H9 (cell line): ENCODE results near the gene TSPAN5. TPM values are rescaled to one million over a fixed set of nuclear protein-coding genes. Genes with fewer than 3 reads are reported as not detected.

ENCODE experiments used
- DNase-seq: peaks from one replicate; pipeline ENCODE4 v3.0.0-alpha.2; 2017
- H2AFZ ChIP-seq: one replicate; pipeline ENCODE4 v1.6.1; 2013; ENCODE audit warnings: mild to moderate bottlenecking, low read length, control low read depth, moderate library complexity
- H2AK5ac ChIP-seq: 2 replicates; pipeline ENCODE4 v1.6.1; 2013; ENCODE audit warnings: low read length, control low read depth, mixed read lengths; ENCODE audit not compliant: insufficient read length
- H2BK120ac ChIP-seq: one replicate; pipeline ENCODE4 v1.6.1; 2013; ENCODE audit warnings: low read depth, mild to moderate bottlenecking, low read length, control low read depth, inconsistent platforms; ENCODE audit not compliant: poor library complexity, severe bottlenecking
- H2BK12ac ChIP-seq: 2 replicates; pipeline ENCODE4 v1.6.1; 2013; ENCODE audit warnings: low read length, control low read depth, mixed read lengths, low read depth; ENCODE audit not compliant: insufficient read length
- H2BK15ac ChIP-seq: 2 replicates; pipeline ENCODE4 v1.6.1; 2013; ENCODE audit warnings: low read depth, low read length, control low read depth
- H2BK20ac ChIP-seq: one replicate; pipeline ENCODE4 v1.6.1; 2013; ENCODE audit warnings: low read depth, mild to moderate bottlenecking, low read length, control low read depth, inconsistent platforms; ENCODE audit not compliant: poor library complexity, severe bottlenecking
- H2BK5ac ChIP-seq: 2 replicates; pipeline ENCODE4 v1.6.1; 2013; ENCODE audit warnings: low read length, control low read depth, mixed read lengths; ENCODE audit not compliant: insufficient read length
- H3K14ac ChIP-seq: 2 replicates; pipeline ENCODE4 v1.6.1; 2013; ENCODE audit warnings: low read length, control low read depth; ENCODE audit not compliant: insufficient read depth
- H3K18ac ChIP-seq: 2 replicates; pipeline ENCODE4 v1.6.1; 2013; ENCODE audit warnings: low read depth, mild to moderate bottlenecking, mixed read lengths, low read length, control low read depth; ENCODE audit not compliant: insufficient read length
- H3K23ac ChIP-seq: 2 replicates; pipeline ENCODE4 v1.6.1; 2013; ENCODE audit warnings: low read length, control low read depth, mixed read lengths, low read depth; ENCODE audit not compliant: insufficient read length
- H3K23me2 ChIP-seq: 2 replicates; pipeline ENCODE4 v1.6.1; 2013; ENCODE audit warnings: low read depth, mild to moderate bottlenecking, mixed read lengths, low read length, control low read depth; ENCODE audit not compliant: insufficient read length, poor library complexity, severe bottlenecking
- H3K27ac ChIP-seq: 2 replicates; pipeline ENCODE4 v1.5.1; 2013; ENCODE audit warnings: low read length, control low read depth, mixed read lengths, low read depth; ENCODE audit not compliant: insufficient read length
- H3K27me3 ChIP-seq: 2 replicates; pipeline ENCODE4 v1.6.1; 2013; ENCODE audit warnings: low read length, control low read depth, inconsistent platforms; ENCODE audit not compliant: insufficient read depth
- H3K4ac ChIP-seq: 2 replicates; pipeline ENCODE4 v1.6.1; 2013; ENCODE audit warnings: low read depth, mild to moderate bottlenecking, control low read depth, inconsistent platforms, low read length, moderate library complexity
- H3K4me1 ChIP-seq: 2 replicates; pipeline ENCODE4 v1.6.1; 2013; ENCODE audit warnings: low read length, control low read depth, inconsistent platforms; ENCODE audit not compliant: insufficient read depth
- H3K4me2 ChIP-seq: 2 replicates; pipeline ENCODE4 v1.6.1; 2013; ENCODE audit warnings: low read length, control low read depth, mixed read lengths; ENCODE audit not compliant: insufficient read length, insufficient read depth
- H3K56ac ChIP-seq: 2 replicates; pipeline ENCODE4 v1.6.1; 2013; ENCODE audit warnings: low read depth, mild to moderate bottlenecking, mixed read lengths, low read length, control low read depth; ENCODE audit not compliant: insufficient read length
- H3K79me1 ChIP-seq: 2 replicates; pipeline ENCODE4 v1.6.1; 2013; ENCODE audit warnings: low read depth, mild to moderate bottlenecking, moderate library complexity, low read length, control low read depth, inconsistent platforms; ENCODE audit not compliant: insufficient read depth, poor library complexity, severe bottlenecking
- H3K79me2 ChIP-seq: 2 replicates; pipeline ENCODE4 v1.6.1; 2013; ENCODE audit warnings: low read length, control low read depth, inconsistent platforms; ENCODE audit not compliant: insufficient read depth
- H3K9ac ChIP-seq: 2 replicates; pipeline ENCODE4 v1.6.1; 2013; ENCODE audit warnings: low read length, control low read depth, mixed read lengths; ENCODE audit not compliant: insufficient read length; ENCODE audit errors: extremely low read depth
- H3K9me3 ChIP-seq: one replicate; pipeline ENCODE4 v1.6.1; 2013; ENCODE audit warnings: low read depth, low read length, inconsistent platforms; ENCODE audit not compliant: control insufficient read depth
- H3T11ph ChIP-seq: one replicate; pipeline ENCODE4 v1.6.1; 2013; ENCODE audit warnings: mild to moderate bottlenecking, low read length, control low read depth, inconsistent platforms
- H4K20me1 ChIP-seq: one replicate; pipeline ENCODE4 v1.6.1; 2013; ENCODE audit not compliant: control insufficient read depth, insufficient read length, insufficient read depth
- H4K5ac ChIP-seq: 2 replicates; pipeline ENCODE4 v1.6.1; 2013; ENCODE audit warnings: low read depth, mild to moderate bottlenecking, mixed read lengths, low read length, control low read depth; ENCODE audit not compliant: insufficient read length
- H4K8ac ChIP-seq: replicated peaks from 2 replicates; pipeline ENCODE4 v1.6.1; 2013; ENCODE audit warnings: low read length, control low read depth, mixed read lengths, low read depth; ENCODE audit not compliant: insufficient read length
- H4K91ac ChIP-seq: 2 replicates; pipeline ENCODE4 v1.6.1; 2013; ENCODE audit warnings: low read depth, mild to moderate bottlenecking, moderate library complexity, mixed read lengths, low read length, control low read depth; ENCODE audit not compliant: insufficient read length
- H3K27ac Mint-ChIP-seq, 3 experiments: 2 replicates in 2 of 3; 3 replicates in 1 of 3; pipeline ENCODE4 v1.8.0; 2020 to 2021; ENCODE audit warnings: mixed read lengths in 3 of 3, mild to moderate bottlenecking in 1 of 3, moderate library complexity in 1 of 3
- H3K27me3 Mint-ChIP-seq: 2 replicates; pipeline ENCODE4 v1.8.0; 2021; ENCODE audit warnings: low read depth, mild to moderate bottlenecking, moderate library complexity, mixed read lengths
- H3K36me3 Mint-ChIP-seq, 3 experiments: 2 replicates in 2 of 3; 3 replicates in 1 of 3; pipeline ENCODE4 v1.8.0; 2020 to 2021; ENCODE audit warnings: low read depth in 3 of 3, mixed read lengths in 3 of 3; ENCODE audit not compliant: insufficient read depth in 1 of 3
- H3K4me1 Mint-ChIP-seq, 2 experiments: 2 replicates each; pipeline ENCODE4 v1.8.0; 2020; ENCODE audit warnings: mixed read lengths in 2 of 2
- H3K4me3 Mint-ChIP-seq, 2 experiments: 2 replicates in 1 of 2; 3 replicates in 1 of 2; pipeline ENCODE4 v1.8.0; 2020 to 2021; ENCODE audit warnings: mild to moderate bottlenecking in 2 of 2, mixed read lengths in 2 of 2, moderate library complexity in 1 of 2
- H3K9me3 Mint-ChIP-seq, 2 experiments: 2 replicates in 1 of 2; 3 replicates in 1 of 2; pipeline ENCODE4 v1.8.0; 2020; ENCODE audit warnings: mild to moderate bottlenecking in 2 of 2, mixed read lengths in 2 of 2, moderate library complexity in 1 of 2
- CTCF ChIP-seq: fragments of 200-600 bp; sonication (generic); conservative IDR thresholded peaks from 3 replicates; pipeline ENCODE4 v1.8.0; 2021; ENCODE audit warnings: antibody characterized with exemption, mild to moderate bottlenecking
- WGBS: extraction: QIAGEN DNeasy Blood & Tissue Kit; methylation state at CpG from one replicate; pipeline ENCODE4 v1.1.7; 2013; ENCODE audit warnings: missing lambda C conversion rate, low lambda C conversion rate, mixed read lengths; ENCODE audit not compliant: insufficient read length; ENCODE audit errors: extremely low coverage; 5-methylcytosine and 5-hydroxymethylcytosine counted together
- total RNA-seq: library from RNA; stranded (reverse); gene quantifications from 2 replicates; pipeline ENCODE4 v1.2.1, GENCODE V29; 2021

The TSPAN5 gene
- total RNA-seq, 1 experiment from 2014 or later: 7.0 TPM

DNA sequence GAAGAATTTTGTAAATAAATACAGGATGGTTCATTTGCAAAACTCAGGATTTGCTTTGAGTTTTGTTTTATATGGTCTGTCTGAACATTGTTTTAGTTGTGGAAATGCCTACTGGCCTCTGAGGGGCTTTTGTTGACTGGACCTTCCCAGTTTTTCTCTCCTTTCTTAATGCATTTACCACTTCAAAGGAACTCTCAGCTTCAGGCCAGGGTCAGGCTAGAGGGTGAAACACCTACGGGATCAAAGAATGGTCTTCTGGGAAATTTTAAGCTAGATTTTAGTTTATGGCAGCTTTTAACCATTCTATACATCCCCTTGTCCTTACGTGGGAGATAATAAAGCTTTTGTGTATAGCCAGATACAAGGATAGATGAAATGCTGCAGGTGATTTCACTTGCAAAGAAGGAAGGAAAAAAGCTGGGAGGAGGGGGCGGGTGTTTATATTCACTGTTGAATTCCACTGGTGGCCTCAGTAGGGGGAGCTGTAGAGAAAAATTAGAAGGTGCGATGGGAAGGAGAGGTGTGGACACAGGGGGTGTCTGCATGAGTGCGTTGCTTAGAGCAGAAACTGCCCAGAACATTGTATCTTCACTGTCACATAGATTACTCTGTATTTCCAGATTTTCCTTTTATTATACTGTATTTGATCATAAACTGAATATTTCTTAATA is 151.8 kb downstream of the TSPAN5 start:
- no peaks in the 10 kb centered on the region for H3K23me2 ChIP-seq
- no peak overlapping the region for H3K27ac ChIP-seq
- peaks cover 0 to 4% (median 0%) of the 10 kb centered on the region in 3 experiments; a peak in 1 of 7 replicates for H3K36me3 Mint-ChIP-seq
- no peaks in the 10 kb centered on the region for H4K20me1 ChIP-seq
- no peaks in the 10 kb centered on the region; the same call in 1 of the 2 replicates for H3K4me1 ChIP-seq
- no peak overlapping the region for H4K91ac ChIP-seq
- H3K27me3 Mint-ChIP-seq: no peaks in the 10 kb centered on the region
- no peak overlapping the region for H3T11ph ChIP-seq
- H3K4me1 Mint-ChIP-seq: peaks cover 11 to 17% of the 10 kb centered on the region in 2 experiments
- H3K4ac ChIP-seq: no peak overlapping the region
- H2AK5ac ChIP-seq: no peak overlapping the region
- H3K9me3 Mint-ChIP-seq: no peaks in the 10 kb centered on the region
- no peak overlapping the region for H2BK120ac ChIP-seq
- no peak overlapping the region for H3K9ac ChIP-seq
- no peak overlapping the region for H2BK12ac ChIP-seq
- no peak overlapping the region for H3K4me2 ChIP-seq
- H2BK15ac ChIP-seq: no peak overlapping the region
- no peak overlapping the region for H3K56ac ChIP-seq
- H3K27me3 ChIP-seq: no peaks in the 10 kb centered on the region
- no peak overlapping the region for H3K14ac ChIP-seq
- no peak overlapping the region for H3K18ac ChIP-seq
- H4K8ac ChIP-seq: no peak overlapping the region
- no peak overlapping the region for H2AFZ ChIP-seq
- H3K79me1 ChIP-seq: no peaks in the 10 kb centered on the region
- TF ChIP-seq CTCF: peak; percentile 78
- H4K5ac ChIP-seq: no peak overlapping the region
- no peak overlapping the region for H2BK5ac ChIP-seq
- H3K4me3 Mint-ChIP-seq: no peak overlapping the region
- H3K9me3 ChIP-seq: no peaks in the 10 kb centered on the region
- peak overlapping the region in 1 of 3 experiments; percentile 67; a peak in 1 of 7 replicates for H3K27ac Mint-ChIP-seq
- no peaks in the 10 kb centered on the region for H3K79me2 ChIP-seq
- peak; percentile 55 for DNase-seq
- WGBS: no CpG with 5 or more reads among the region's 5 CpGs
- H2BK20ac ChIP-seq: no peak overlapping the region
- H3K23ac ChIP-seq: no peak overlapping the region
